HEK293T (cell line): ENCODE results near the gene FNDC3B.

Experiments used
- ARNT ChIP-seq: fragments of 450-650 bp; IDR thresholded peaks from 2 replicates; pipeline ENCODE4 v1.6.1; 2017; ENCODE audit warnings: mild to moderate bottlenecking
- BHLHE40 ChIP-seq: fragments of 450-650 bp; IDR thresholded peaks from 2 replicates; pipeline ENCODE4 v1.6.1; 2016; ENCODE audit warnings: mild to moderate bottlenecking, moderate library complexity, borderline replicate concordance
- CTBP1 ChIP-seq: fragments of 450-650 bp; IDR thresholded peaks from 2 replicates; pipeline ENCODE4 v1.6.1; 2016; ENCODE audit warnings: borderline replicate concordance
- ELF4 ChIP-seq: fragments of 450-650 bp; IDR thresholded peaks from 2 replicates; pipeline ENCODE4 v1.6.1; 2017; ENCODE audit warnings: antibody characterized with exemption
- FOXA1 ChIP-seq: fragments of 450-650 bp; IDR thresholded peaks from 2 replicates; pipeline ENCODE4 v1.6.1; 2016; ENCODE audit warnings: mild to moderate bottlenecking
- FOXK2 ChIP-seq: fragments of 450-650 bp; IDR thresholded peaks from 2 replicates; pipeline ENCODE4 v1.6.1; 2016; ENCODE audit warnings: mild to moderate bottlenecking
- FOXM1 ChIP-seq: fragments of 450-650 bp; IDR thresholded peaks from 2 replicates; pipeline ENCODE4 v1.6.1; 2017; ENCODE audit warnings: mild to moderate bottlenecking, borderline replicate concordance
- HDGF ChIP-seq: fragments of 450-650 bp; IDR thresholded peaks from 2 replicates; pipeline ENCODE4 v1.6.1; 2017; ENCODE audit warnings: antibody characterized with exemption, borderline replicate concordance
- NFRKB ChIP-seq: fragments of 450-650 bp; IDR thresholded peaks from 2 replicates; pipeline ENCODE4 v1.6.1; 2016; ENCODE audit warnings: mild to moderate bottlenecking, moderate library complexity
- PKNOX1 ChIP-seq: fragments of 450-650 bp; IDR thresholded peaks from 2 replicates; pipeline ENCODE4 v1.6.1; 2016
- SP1 ChIP-seq: fragments of 450-650 bp; IDR thresholded peaks from 2 replicates; pipeline ENCODE4 v1.6.1; 2017
- ZNF384 ChIP-seq: fragments of 450-650 bp; IDR thresholded peaks from 2 replicates; pipeline ENCODE4 v1.6.1; 2016

- TF ChIP-seq NFRKB (no peak), FOXA1 (no peak), SP1 (no peak), ARNT (no peak), BHLHE40 (no peak), HDGF (no peak), FOXM1 (no peak), CTBP1 (no peak), PKNOX1 (no peak), ZNF384 (no peak), ELF4 (no peak), FOXK2 (no peak)
Observed at GRCh38 chr3:172115059-172115458, 75.7 kb downstream of the FNDC3B start.
